Lower leg skin (tissue), 3 donors: ENCODE measurements around the gene INF2.

Experiments used
- CTCF ChIP-seq, 3 donors: fragments of 450-650 bp; IDR thresholded peaks; one replicate each; pipeline ENCODE4 v1.5.1; 2016; ENCODE audit warnings: antibody characterized with exemption in 3 of 3, mild to moderate bottlenecking in 3 of 3, moderate library complexity in 2 of 3
- POLR2A ChIP-seq, 2 donors: fragments of 450-650 bp; IDR thresholded peaks; one replicate each; pipeline ENCODE4 v1.6.1; 2016 to 2017; ENCODE audit warnings: antibody characterized with exemption in 2 of 2, mild to moderate bottlenecking in 1 of 2, moderate library complexity in 1 of 2

GRCh38 chr14:104771374-104771773, 82.0 kb downstream of the INF2 start:
- no peak for TF ChIP-seq CTCF (IDR thresholded peaks at IDR 0.05)
- TF ChIP-seq POLR2A (IDR thresholded peaks at IDR 0.05): no peak
